ENCODE measurements around the gene MERTK.
"Not testable (repeated sequence)": the region's sequence is repeated elsewhere in the genome, so short reads cannot be mapped to it uniquely, and the experiment has no call there.

The MERTK gene

GRCh38 chr2:111946294-111947114 is 48.1 kb downstream of the MERTK start:
- no peak for DNase-seq

GRCh38 chr2:111947219-111947618 is 48.8 kb downstream of the MERTK start:
- DNase-seq, result no peak

GRCh38 chr2:111948832-111949231 is 50.4 kb downstream of the MERTK start:
- DNase-seq, result no peak

DNA sequence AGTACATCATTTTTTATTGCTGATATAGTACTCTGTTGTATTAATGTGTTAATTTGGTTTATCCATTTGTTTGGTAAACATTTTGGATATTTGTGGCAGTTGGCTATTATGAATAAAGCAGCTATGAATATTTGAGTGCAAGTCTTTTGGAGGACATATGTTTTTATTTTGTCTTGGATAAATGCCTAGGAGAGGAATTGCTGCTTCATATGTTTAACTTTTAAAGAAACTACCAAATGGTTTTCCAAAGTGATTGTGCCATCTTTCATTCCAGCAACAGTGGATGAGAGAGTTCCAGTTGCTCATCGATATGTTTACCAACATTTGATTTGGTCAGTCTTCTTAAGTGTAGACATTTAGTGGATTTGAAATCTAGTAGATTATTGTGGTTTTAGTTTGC is 51.8 kb downstream of the MERTK start:
- no peak for DNase-seq

DNA sequence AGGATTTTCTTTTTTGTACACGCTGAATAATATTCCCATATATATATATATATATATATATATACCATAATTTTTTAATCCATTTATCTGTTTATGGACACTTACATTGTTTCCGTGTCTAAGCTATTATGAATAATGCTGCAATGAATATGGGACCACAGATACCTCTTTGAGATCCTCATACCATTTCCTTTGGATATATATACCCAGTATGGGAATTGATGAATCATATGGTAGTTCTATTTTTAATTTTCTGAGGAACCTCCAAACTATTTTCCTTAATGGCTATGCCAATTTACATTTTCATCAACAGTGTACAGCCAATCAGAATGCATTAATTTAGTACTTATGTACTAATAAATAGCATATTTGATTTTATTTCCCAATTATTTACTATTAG is 53.1 kb downstream of the MERTK start:
- DNase-seq, result no peak

DNA sequence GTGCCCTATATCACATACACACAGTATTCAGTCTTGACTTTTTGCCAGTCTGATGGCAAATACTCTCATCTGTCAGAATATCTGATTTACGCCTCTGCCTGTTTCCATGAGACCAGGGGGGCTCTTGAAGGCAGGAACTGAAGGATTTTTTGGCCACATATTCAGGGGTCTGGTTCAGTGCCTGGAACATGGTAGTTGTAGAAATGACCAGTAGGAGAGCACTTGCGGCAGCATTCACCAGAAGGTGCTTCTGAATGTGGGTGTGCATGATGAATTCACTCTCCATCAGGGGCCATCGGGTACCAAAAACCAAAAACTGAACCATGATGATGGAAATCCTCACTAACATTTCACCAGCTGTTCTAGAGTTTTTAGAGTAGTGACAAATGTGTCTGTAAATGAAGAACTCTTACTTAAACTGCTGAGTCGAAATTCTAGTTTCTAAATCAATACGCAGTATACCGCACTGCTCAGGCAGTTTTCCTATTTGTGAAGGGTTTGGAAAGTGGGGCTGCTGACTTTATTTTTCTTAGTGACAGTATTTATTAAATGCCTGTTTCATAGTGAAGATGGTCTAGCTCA is 54.6 kb downstream of the MERTK start:
- DNase-seq, result no peak

DNA sequence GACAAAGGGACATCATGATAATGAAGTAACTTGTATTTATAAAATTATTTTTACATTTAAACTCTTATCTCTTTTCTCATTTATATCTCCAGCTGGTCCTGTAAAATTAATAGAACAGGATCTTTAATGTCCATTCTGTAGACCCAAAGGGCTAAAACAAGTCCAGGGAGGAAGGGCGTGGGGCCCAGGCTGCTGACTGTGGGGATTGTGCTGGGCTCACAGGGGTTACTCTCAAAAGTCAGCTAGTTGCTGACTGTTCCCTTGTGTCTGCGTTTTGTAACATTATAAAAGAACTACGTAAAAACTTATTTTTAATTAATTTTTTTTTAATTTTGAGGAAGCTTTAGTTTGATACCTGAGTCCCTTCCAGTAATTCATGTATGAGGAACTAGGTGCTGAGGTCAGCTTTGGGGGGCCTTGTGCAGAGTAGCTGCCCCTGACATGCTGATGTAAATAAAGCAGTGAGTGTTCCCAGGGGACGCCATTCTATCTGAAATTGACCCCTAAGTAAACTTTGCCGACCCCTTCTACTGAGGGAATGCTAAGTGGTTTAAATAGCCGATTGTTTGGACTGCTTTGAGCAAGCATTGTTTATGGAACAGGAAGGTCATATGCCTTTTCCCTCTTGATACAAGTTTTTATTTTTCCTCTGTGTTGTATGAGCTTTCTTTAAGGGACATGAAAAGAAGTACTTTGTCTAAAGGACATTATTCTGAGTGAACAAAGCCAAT is 56.4 kb downstream of the MERTK start:
- no peak for DNase-seq

- no peak for DNase-seq
Observed at GRCh38 chr2:111957872-111958354, 59.5 kb downstream of the MERTK start.

GRCh38 chr2:111958901-111959300 is 60.5 kb downstream of the MERTK start:
- DNase-seq, result no peak

DNA sequence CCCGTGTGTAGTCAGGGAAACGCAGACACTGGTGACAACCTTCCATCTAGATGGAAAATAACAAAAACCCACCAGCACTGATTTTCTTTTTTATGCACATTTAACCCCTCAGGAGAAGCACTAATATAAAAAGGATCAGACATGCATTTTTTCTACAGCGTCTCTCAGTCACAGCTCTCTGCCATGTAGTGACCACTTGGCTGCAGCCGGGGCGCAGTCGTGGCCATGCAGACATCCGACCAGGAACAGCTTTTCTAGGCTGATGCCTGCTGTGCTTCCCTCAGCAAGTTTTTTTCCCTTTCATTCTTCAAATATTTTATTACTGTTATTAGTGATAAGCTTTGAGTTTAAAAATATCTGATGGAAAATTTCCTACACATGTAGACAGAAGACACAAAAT is 63.3 kb downstream of the MERTK start:
- DNase-seq, result no peak

DNA sequence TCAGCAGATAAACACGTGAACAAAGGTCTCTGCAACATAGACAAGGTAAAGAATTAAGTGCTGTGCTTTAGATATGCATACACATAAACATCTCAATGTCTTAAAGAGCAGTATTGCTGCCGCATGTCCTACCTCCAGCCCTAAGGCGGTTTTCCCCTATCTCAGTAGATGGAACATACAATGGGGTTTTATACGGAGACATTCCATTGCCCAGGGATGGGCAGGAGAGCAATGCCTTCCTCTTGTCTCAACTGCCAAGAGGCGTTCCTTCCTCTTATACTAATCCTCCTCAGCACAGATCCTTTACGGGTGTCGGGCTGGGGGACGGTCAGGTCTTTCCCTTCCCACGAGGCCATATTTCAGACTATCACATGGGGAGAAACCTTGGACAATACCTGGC is 64.7 kb downstream of the MERTK start:
- not testable (repeated sequence) for DNase-seq

DNA sequence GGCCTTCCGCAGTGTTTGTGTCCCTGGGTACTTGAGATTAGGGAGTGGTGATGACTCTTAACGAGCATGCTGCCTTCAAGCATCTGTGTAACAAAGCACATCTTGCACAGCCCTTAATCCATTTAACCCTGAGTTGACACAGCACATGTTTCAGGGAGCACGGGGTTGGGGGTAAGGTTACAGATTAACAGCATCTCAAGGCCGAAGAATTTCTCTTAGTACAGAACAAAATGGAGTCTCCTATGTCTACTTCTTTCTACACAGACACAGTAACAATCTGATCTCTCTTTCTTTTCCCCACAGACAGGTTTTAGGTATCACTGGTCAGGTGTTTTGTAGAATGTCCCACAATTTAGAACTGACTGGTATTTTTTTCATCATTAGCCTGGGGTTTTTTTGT is 65.1 kb downstream of the MERTK start:
- DNase-seq, result not testable (repeated sequence)

- DNase-seq, result no peak
Observed at GRCh38 chr2:111965062-111965461, 66.7 kb downstream of the MERTK start.

DNA sequence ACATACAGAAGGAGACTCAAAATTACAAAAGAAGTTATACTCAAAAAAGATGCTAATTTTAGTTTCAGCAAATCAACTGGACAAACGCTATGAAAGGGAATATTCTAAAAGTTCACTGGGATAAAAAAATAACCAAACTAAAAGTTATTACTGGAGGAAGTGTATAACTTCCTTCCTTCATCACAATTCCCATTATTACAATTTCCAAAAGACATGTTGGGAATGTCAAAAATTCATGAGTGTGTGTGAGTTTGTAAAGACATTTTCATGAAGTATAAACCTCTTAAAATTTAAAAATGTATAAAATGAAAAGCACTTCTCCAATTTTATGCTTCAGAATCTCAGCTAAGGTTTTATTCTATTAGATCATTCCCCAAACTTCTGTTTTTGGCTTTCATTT is 67.8 kb downstream of the MERTK start:
- no peak for DNase-seq

DNA sequence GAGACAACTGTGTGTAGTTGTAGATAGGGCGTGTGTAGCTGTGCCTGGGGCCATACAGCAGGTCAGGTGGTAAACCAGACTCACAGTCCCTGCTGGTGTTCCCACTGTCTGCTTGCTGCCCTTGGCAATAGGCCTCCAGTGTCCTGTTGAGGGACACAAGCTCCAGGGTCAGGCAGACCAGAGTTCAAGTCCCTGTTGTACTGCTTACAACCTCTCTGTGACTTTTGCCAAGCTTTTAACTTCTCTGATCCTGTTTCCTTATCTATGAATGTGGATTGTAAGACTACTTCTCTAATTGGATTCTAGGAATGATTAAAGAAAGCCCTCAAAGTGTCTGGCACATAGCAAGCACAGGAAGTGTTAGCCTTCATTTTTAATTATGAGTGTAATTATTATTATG is 68.6 kb downstream of the MERTK start:
- DNase-seq, result no peak

GRCh38 chr2:111970453-111970852 is 72.0 kb downstream of the MERTK start:
- DNase-seq, result no peak

GRCh38 chr2:111972955-111973565 is 74.7 kb downstream of the MERTK start:
- DNase-seq, result no peak

DNA sequence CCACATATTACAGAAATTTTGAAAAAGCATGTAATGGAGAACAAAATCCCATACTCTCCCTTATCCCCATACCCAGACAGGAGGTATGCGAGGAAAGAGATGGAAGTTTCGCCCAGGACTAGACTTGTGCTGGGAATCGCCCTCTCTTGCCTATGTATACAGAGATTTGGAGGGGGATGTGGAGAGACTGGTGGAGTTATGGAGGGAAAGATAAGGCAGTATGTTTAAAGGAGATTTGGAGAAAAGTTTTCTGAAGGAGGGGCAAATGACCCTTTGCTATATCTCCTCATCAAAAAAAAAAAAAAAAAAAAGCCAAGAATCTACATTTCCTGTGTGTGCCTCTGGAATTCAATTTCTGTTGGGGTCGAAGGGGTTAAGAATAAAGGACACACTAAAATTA is 75.3 kb downstream of the MERTK start:
- DNase-seq, result no peak

- no peak for DNase-seq
Observed at GRCh38 chr2:111975053-111975552, 76.7 kb downstream of the MERTK start.

GRCh38 chr2:111975819-111976218 is 77.4 kb downstream of the MERTK start:
- no peak for DNase-seq

GRCh38 chr2:111977240-111977639 is 78.8 kb downstream of the MERTK start:
- no peak for DNase-seq

DNA sequence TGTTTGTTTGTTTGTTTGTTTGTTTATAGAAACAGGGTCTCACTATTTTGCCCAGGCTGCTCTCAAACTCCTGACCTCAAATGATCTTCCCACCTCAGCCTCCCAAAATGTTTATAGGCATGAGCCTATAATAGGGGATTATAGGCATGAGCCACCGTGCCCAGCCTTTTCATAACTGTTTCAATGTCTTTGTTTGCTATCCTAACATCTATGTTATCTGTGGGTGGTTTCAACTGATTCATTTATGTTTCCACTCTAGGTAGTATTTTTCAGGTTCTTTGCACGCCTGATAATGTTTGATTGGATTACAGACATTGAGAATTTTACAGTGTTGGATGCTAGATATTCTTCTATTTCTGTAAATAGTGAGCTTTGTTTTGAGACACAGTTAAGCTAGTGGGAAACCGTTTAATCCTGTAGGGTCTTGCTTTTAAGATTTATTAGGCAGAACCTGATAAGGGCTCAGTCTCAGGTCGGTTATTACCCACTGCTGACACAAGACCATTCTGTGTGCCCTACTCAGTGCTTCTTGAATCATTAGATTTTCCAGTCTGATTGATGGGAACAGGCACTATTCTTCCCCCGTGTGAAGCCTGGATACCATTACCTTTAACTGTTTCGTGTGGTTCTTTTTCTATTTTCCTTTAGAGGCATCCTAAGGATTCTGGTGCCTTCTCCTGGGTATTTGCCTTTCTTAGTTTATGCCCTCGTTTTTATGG is 80.2 kb downstream of the MERTK start:
- no peak for DNase-seq

- no peak for DNase-seq
Observed at GRCh38 chr2:111981666-111982065, 83.3 kb downstream of the MERTK start.
